HEK293 (cell line): ENCODE data around the gene MRNIP.
"Not testable (repeated sequence)": the region's sequence is repeated elsewhere in the genome, so short reads cannot be mapped to it uniquely, and the experiment has no call there.

ENCODE experiments used
- CTCF ChIA-PET: fragments of 350-600 bp; formaldehyde crosslinking; extraction: SDS; loops from one replicate; lab custom pipeline; 2021; ENCODE audit warnings: antibody characterized with exemption; lab: Yijun Ruan, JAX
- POLR2A ChIA-PET: fragments of 300-600 bp; formaldehyde crosslinking; extraction: SDS; loops from one replicate; lab custom pipeline; 2020; ENCODE audit warnings: antibody characterized with exemption, inconsistent platforms; lab: Yijun Ruan, JAX
- H3K27ac ChIP-seq: fragments of 200-500 bp; sonication (Bioruptor generic); 2 replicates; pipeline ENCODE4 v1.5.1; 2014; ENCODE audit warnings: low read depth, low read length, control low read depth, inconsistent platforms; ENCODE audit errors: extremely low read depth
- H3K36me3 ChIP-seq, 2 experiments: fragments of 200-500 bp in 1 of 2; sonication (Bioruptor generic) in 1 of 2; 1 replicate in 1 of 2; 2 replicates in 1 of 2; pipeline ENCODE4 v1.5.1; 2014 to 2017; ENCODE audit warnings: inconsistent platforms in 2 of 2, low read length in 2 of 2; ENCODE audit not compliant: control insufficient read depth in 2 of 2, insufficient read depth in 1 of 2
- H3K4me1 ChIP-seq: fragments of 200-500 bp; sonication (Bioruptor generic); 2 replicates; pipeline ENCODE4 v1.5.1; 2014; ENCODE audit warnings: mild to moderate bottlenecking, low read length, inconsistent platforms; ENCODE audit not compliant: control insufficient read depth, insufficient read depth
- H3K4me3 ChIP-seq: 2 replicates; pipeline ENCODE4 v1.5.1; 2011; ENCODE audit warnings: low read depth, mild to moderate bottlenecking, control low read depth, low read length, moderate library complexity
- H3K9me3 ChIP-seq: fragments of 200-500 bp; sonication (Bioruptor generic); 2 replicates; pipeline ENCODE4 v1.5.1; 2014; ENCODE audit warnings: low read depth, low read length, inconsistent platforms; ENCODE audit not compliant: control insufficient read depth, insufficient read depth
- FEZF1 ChIP-seq: fragments of 450-650 bp; formaldehyde crosslinking; IDR thresholded peaks from 2 replicates; pipeline ENCODE4 v1.5.1; 2016; ENCODE audit warnings: missing biosample characterization, missing genetic modification characterization
- KLF9 ChIP-seq: fragments of 450-650 bp; formaldehyde crosslinking; IDR thresholded peaks from 2 replicates; pipeline ENCODE4 v1.5.1; 2016; ENCODE audit warnings: missing biosample characterization, missing genetic modification characterization, low read depth
- RBAK ChIP-seq: fragments of 450-650 bp; formaldehyde crosslinking; IDR thresholded peaks from 2 replicates; pipeline ENCODE4 v1.5.1; 2016; ENCODE audit warnings: missing biosample characterization, missing genetic modification characterization
- SALL2 ChIP-seq: fragments of 450-650 bp; formaldehyde crosslinking; IDR thresholded peaks from 2 replicates; pipeline ENCODE4 v1.5.0; 2017; ENCODE audit warnings: missing biosample characterization, mild to moderate bottlenecking, missing genetic modification characterization, borderline replicate concordance
- SCRT1 ChIP-seq: fragments of 450-650 bp; formaldehyde crosslinking; IDR thresholded peaks from 2 replicates; pipeline ENCODE4 v1.5.1; 2016; ENCODE audit warnings: missing biosample characterization, missing genetic modification characterization, borderline replicate concordance
- ZBTB20 ChIP-seq: fragments of 450-650 bp; formaldehyde crosslinking; IDR thresholded peaks from 2 replicates; pipeline ENCODE4 v1.5.1; 2016; ENCODE audit warnings: missing biosample characterization, missing genetic modification characterization
- ZBTB48 ChIP-seq: fragments of 450-650 bp; formaldehyde crosslinking; IDR thresholded peaks from 2 replicates; pipeline ENCODE4 v1.5.1; 2016; ENCODE audit warnings: missing biosample characterization, missing genetic modification characterization
- ZEB2 ChIP-seq: fragments of 450-650 bp; formaldehyde crosslinking; IDR thresholded peaks from 2 replicates; pipeline ENCODE4 v1.5.1; 2016; ENCODE audit warnings: missing biosample characterization, missing genetic modification characterization
- ZNF211 ChIP-seq: fragments of 450-650 bp; formaldehyde crosslinking; IDR thresholded peaks from 2 replicates; pipeline ENCODE4 v1.5.1; 2016; ENCODE audit warnings: low read depth, missing biosample characterization, missing genetic modification characterization
- ZNF214 ChIP-seq: fragments of 450-650 bp; formaldehyde crosslinking; IDR thresholded peaks from 2 replicates; pipeline ENCODE4 v1.5.1; 2017; ENCODE audit warnings: missing biosample characterization, mild to moderate bottlenecking, missing genetic modification characterization, borderline replicate concordance
- ZNF221 ChIP-seq: fragments of 450-650 bp; formaldehyde crosslinking; IDR thresholded peaks from 2 replicates; pipeline ENCODE4 v1.5.1; 2017; ENCODE audit warnings: missing biosample characterization, missing genetic modification characterization, borderline replicate concordance
- ZNF341 ChIP-seq: fragments of 450-650 bp; formaldehyde crosslinking; IDR thresholded peaks from 2 replicates; pipeline ENCODE4; 2016; ENCODE audit warnings: low read depth, missing biosample characterization, missing genetic modification characterization
- ZNF394 ChIP-seq: fragments of 450-650 bp; formaldehyde crosslinking; IDR thresholded peaks from 2 replicates; pipeline ENCODE4 v1.5.1; 2016; ENCODE audit warnings: missing biosample characterization, missing genetic modification characterization, mild to moderate bottlenecking, moderate library complexity, borderline replicate concordance
- ZNF664 ChIP-seq: fragments of 450-650 bp; formaldehyde crosslinking; IDR thresholded peaks from 2 replicates; pipeline ENCODE4 v1.5.1; 2016; ENCODE audit warnings: missing biosample characterization, missing genetic modification characterization
- ZNF677 ChIP-seq: fragments of 450-650 bp; IDR thresholded peaks from 2 replicates; pipeline ENCODE4 v1.5.0; 2018; ENCODE audit warnings: missing biosample characterization, mild to moderate bottlenecking, missing genetic modification characterization, moderate library complexity
- ZNF837 ChIP-seq: fragments of 450-650 bp; formaldehyde crosslinking; IDR thresholded peaks from 2 replicates; pipeline ENCODE4 v1.5.1; 2016; ENCODE audit warnings: missing biosample characterization, missing genetic modification characterization
- TF ChIP-seq, protein P1 (sequence below): IDR thresholded peaks from 2 replicates; pipeline ENCODE4 v1.6.1; 2011; ENCODE audit warnings: mild to moderate bottlenecking, low read depth, low read length, borderline replicate concordance
- TF ChIP-seq, protein P2 (sequence below): fragments of 450-650 bp; formaldehyde crosslinking; IDR thresholded peaks from 2 replicates; pipeline ENCODE4 v1.5.1; 2016; ENCODE audit warnings: missing biosample characterization, missing genetic modification characterization, low read depth
- TF ChIP-seq, protein P3 (sequence below): fragments of 450-650 bp; formaldehyde crosslinking; IDR thresholded peaks from 2 replicates; pipeline ENCODE4 v1.5.1; 2016; ENCODE audit warnings: missing biosample characterization, missing genetic modification characterization
- TF ChIP-seq, protein P4 (sequence below): fragments of 450-650 bp; formaldehyde crosslinking; IDR thresholded peaks from 2 replicates; pipeline ENCODE4 v1.5.1; 2017; ENCODE audit warnings: missing biosample characterization, missing genetic modification characterization
- TF ChIP-seq, protein P5 (sequence below): fragments of 450-650 bp; formaldehyde crosslinking; IDR thresholded peaks from 2 replicates; pipeline ENCODE4 v1.5.1; 2017; ENCODE audit warnings: missing biosample characterization, mild to moderate bottlenecking, missing genetic modification characterization, moderate library complexity
- TF ChIP-seq, protein P6 (sequence below): fragments of 450-650 bp; formaldehyde crosslinking; IDR thresholded peaks from 2 replicates; pipeline ENCODE4 v1.5.1; 2017; ENCODE audit warnings: missing biosample characterization, missing genetic modification characterization

MRNIP gene

DNA sequence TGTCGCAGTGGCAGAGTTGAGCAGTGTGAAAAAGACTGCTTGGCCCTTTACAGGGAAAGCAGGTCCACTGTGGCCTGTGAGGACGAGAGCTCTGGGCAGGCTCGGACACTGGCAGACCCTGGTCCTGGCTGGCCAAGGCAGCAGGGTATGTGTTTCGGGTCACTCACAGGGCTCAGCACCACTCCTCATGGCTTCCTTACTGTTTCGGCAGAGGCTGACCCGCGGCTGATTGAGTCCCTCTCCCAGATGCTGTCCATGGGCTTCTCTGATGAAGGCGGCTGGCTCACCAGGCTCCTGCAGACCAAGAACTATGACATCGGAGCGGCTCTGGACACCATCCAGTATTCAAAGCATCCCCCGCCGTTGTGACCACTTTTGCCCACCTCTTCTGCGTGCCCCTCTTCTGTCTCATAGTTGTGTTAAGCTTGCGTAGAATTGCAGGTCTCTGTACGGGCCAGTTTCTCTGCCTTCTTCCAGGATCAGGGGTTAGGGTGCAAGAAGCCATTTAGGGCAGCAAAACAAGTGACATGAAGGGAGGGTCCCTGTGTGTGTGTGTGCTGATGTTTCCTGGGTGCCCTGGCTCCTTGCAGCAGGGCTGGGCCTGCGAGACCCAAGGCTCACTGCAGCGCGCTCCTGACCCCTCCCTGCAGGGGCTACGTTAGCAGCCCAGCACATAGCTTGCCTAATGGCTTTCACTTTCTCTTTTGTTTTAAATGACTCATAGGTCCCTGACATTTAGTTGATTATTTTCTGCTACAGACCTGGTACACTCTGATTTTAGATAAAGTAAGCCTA lies 22.2 kb downstream of the MRNIP start (continued):
- no peak for TF ChIP-seq ZNF211 (tag by site-specific recombination)
- no peak for TF ChIP-seq SCRT1 (tag by site-specific recombination)
- TF ChIP-seq ZNF394 (tag by site-specific recombination), result no peak
- TF ChIP-seq, protein P1, sequence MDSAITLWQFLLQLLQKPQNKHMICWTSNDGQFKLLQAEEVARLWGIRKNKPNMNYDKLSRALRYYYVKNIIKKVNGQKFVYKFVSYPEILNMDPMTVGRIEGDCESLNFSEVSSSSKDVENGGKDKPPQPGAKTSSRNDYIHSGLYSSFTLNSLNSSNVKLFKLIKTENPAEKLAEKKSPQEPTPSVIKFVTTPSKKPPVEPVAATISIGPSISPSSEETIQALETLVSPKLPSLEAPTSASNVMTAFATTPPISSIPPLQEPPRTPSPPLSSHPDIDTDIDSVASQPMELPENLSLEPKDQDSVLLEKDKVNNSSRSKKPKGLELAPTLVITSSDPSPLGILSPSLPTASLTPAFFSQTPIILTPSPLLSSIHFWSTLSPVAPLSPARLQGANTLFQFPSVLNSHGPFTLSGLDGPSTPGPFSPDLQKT, result no peak
- TF ChIP-seq, protein P2, sequence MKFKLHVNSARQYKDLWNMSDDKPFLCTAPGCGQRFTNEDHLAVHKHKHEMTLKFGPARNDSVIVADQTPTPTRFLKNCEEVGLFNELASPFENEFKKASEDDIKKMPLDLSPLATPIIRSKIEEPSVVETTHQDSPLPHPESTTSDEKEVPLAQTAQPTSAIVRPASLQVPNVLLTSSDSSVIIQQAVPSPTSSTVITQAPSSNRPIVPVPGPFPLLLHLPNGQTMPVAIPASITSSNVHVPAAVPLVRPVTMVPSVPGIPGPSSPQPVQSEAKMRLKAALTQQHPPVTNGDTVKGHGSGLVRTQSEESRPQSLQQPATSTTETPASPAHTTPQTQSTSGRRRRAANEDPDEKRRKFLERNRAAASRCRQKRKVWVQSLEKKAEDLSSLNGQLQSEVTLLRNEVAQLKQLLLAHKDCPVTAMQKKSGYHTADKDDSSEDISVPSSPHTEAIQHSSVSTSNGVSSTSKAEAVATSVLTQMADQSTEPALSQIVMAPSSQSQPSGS (tag by site-specific recombination), result no peak
- no peak for TF ChIP-seq SALL2 (tag by site-specific recombination)

DNA sequence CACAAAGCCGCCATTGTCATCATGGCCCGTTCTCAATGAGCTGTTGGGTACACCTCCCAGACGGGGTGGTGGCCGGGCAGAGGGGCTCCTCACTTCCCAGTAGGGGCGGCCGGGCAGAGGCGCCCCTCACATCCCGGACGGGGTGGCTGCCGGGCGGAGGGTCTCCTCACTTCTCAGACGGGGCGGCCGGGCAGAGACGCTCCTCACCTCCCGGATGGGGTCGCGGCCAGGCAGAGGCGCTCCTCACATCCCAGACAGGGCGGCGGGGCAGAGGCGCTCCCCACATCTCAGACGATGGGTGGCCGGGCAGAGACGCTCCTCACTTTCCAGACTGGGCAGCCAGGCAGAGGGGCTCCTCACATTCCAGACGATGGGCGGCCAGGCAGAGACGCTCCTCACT lies 23.7 kb downstream of the MRNIP start:
- CTCF ChIA-PET, H3K9me3 ChIP-seq, H3K4me3 ChIP-seq, H3K4me1 ChIP-seq, POLR2A ChIA-PET, H3K27ac ChIP-seq: not testable (repeated sequence)
- H3K36me3 ChIP-seq, result peaks cover 17 to 85% of the 10 kb centered on the region in 2 experiments

DNA sequence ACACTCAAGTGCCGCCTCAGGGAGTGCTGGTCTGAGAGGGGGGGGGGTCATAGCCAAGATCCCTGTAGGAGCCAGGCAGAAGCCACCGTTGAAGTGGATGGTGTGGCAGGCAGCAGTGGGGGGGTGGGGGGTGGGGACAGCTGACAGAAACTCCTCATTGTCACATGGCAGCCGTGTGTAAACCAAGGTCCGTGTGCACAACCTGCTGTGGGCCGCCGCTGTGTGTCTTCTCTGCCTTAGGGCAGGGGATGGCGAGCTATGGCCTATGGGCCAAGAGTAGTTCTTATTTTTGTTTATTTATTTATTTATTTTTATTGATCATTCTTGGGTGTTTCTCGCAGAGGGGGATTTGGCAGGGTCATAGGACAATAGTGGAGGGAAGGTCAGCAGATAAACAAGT lies 24.5 kb downstream of the MRNIP start:
- no peaks in the 10 kb centered on the region for H3K9me3 ChIP-seq
- ChIA-PET CTCF (no interaction called here), POLR2A (no interaction called here)
- H3K36me3 ChIP-seq, result peaks cover 22 to 87% of the 10 kb centered on the region in 2 experiments
- H3K4me1 ChIP-seq, result no peaks in the 10 kb centered on the region
- H3K27ac ChIP-seq, result no peak overlapping the region
- TF ChIP-seq, protein P3, sequence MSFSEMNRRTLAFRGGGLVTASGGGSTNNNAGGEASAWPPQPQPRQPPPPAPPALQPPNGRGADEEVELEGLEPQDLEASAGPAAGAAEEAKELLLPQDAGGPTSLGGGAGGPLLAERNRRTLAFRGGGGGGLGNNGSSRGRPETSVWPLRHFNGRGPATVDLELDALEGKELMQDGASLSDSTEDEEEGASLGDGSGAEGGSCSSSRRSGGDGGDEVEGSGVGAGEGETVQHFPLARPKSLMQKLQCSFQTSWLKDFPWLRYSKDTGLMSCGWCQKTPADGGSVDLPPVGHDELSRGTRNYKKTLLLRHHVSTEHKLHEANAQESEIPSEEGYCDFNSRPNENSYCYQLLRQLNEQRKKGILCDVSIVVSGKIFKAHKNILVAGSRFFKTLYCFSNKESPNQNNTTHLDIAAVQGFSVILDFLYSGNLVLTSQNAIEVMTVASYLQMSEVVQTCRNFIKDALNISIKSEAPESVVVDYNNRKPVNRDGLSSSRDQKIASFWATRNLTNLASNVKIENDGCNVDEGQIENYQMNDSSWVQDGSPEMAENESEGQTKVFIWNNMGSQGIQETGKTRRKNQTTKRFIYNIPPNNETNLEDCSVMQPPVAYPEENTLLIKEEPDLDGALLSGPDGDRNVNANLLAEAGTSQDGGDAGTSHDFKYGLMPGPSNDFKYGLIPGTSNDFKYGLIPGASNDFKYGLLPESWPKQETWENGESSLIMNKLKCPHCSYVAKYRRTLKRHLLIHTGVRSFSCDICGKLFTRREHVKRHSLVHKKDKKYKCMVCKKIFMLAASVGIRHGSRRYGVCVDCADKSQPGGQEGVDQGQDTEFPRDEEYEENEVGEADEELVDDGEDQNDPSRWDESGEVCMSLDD (tag by site-specific recombination), result no peak
- TF ChIP-seq ZNF341 (tag by site-specific recombination), result no peak
- no peak for TF ChIP-seq ZNF214 (tag by site-specific recombination)
- TF ChIP-seq ZNF664, result no peak
- TF ChIP-seq ZBTB20 (tag by site-specific recombination), result no peak
- TF ChIP-seq ZEB2 (tag by site-specific recombination), result no peak
- TF ChIP-seq, protein P4, sequence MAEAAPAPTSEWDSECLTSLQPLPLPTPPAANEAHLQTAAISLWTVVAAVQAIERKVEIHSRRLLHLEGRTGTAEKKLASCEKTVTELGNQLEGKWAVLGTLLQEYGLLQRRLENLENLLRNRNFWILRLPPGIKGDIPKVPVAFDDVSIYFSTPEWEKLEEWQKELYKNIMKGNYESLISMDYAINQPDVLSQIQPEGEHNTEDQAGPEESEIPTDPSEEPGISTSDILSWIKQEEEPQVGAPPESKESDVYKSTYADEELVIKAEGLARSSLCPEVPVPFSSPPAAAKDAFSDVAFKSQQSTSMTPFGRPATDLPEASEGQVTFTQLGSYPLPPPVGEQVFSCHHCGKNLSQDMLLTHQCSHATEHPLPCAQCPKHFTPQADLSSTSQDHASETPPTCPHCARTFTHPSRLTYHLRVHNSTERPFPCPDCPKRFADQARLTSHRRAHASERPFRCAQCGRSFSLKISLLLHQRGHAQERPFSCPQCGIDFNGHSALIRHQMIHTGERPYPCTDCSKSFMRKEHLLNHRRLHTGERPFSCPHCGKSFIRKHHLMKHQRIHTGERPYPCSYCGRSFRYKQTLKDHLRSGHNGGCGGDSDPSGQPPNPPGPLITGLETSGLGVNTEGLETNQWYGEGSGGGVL (tag by site-specific recombination), result no peak
- TF ChIP-seq RBAK (tag by site-specific recombination), result no peak
- TF ChIP-seq ZBTB48 (tag by site-specific recombination), result no peak
- no peak for TF ChIP-seq ZNF677 (tag by site-specific recombination)
- TF ChIP-seq, protein P5, sequence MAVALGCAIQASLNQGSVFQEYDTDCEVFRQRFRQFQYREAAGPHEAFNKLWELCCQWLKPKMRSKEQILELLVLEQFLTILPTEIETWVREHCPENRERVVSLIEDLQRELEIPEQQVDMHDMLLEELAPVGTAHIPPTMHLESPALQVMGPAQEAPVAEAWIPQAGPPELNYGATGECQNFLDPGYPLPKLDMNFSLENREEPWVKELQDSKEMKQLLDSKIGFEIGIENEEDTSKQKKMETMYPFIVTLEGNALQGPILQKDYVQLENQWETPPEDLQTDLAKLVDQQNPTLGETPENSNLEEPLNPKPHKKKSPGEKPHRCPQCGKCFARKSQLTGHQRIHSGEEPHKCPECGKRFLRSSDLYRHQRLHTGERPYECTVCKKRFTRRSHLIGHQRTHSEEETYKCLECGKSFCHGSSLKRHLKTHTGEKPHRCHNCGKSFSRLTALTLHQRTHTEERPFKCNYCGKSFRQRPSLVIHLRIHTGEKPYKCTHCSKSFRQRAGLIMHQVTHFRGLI (tag by site-specific recombination), result no peak
- TF ChIP-seq ZNF221 (tag by site-specific recombination), result no peak
- no peak for TF ChIP-seq ZNF837 (tag by site-specific recombination)
- no peak for TF ChIP-seq FEZF1 (tag by site-specific recombination)
- TF ChIP-seq, protein P6, sequence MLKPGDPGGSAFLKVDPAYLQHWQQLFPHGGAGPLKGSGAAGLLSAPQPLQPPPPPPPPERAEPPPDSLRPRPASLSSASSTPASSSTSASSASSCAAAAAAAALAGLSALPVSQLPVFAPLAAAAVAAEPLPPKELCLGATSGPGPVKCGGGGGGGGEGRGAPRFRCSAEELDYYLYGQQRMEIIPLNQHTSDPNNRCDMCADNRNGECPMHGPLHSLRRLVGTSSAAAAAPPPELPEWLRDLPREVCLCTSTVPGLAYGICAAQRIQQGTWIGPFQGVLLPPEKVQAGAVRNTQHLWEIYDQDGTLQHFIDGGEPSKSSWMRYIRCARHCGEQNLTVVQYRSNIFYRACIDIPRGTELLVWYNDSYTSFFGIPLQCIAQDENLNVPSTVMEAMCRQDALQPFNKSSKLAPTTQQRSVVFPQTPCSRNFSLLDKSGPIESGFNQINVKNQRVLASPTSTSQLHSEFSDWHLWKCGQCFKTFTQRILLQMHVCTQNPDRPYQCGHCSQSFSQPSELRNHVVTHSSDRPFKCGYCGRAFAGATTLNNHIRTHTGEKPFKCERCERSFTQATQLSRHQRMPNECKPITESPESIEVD, result no peak
- no peak for TF ChIP-seq KLF9 (tag by site-specific recombination)
- no peak overlapping the region for H3K4me3 ChIP-seq
